HuH-7 (cell line): Measurements from ENCODE around the gene STXBP5L.
"Not testable (repeated sequence)": the region's sequence is repeated elsewhere in the genome, so short reads cannot be mapped to it uniquely, and the experiment has no call there.

Source experiments
- DNase-seq: peaks from one replicate; pipeline ENCODE4 v3.0.0; 2011; ENCODE audit warnings: low spot score

STXBP5L gene

GRCh38 chr3:121018917-121019321 lies 110.9 kb downstream of the STXBP5L start:
- no peak for DNase-seq

GRCh38 chr3:121063628-121064027 lies 155.6 kb downstream of the STXBP5L start:
- DNase-seq, result no peak

GRCh38 chr3:121064121-121064520 lies 156.1 kb downstream of the STXBP5L start:
- no peak for DNase-seq

- no peak for DNase-seq
Measured at GRCh38 chr3:121072133-121072532, 164.1 kb downstream of the STXBP5L start.

GRCh38 chr3:121073011-121073410 lies 165.0 kb downstream of the STXBP5L start:
- no peak for DNase-seq

- no peak for DNase-seq
Measured at GRCh38 chr3:121075191-121075590, 167.2 kb downstream of the STXBP5L start.

- DNase-seq, result not testable (repeated sequence)
Measured at GRCh38 chr3:121078378-121079101, 170.5 kb downstream of the STXBP5L start.

- no peak for DNase-seq
Measured at GRCh38 chr3:121096953-121097352, 188.9 kb downstream of the STXBP5L start.

GRCh38 chr3:121111086-121111485 lies 203.1 kb downstream of the STXBP5L start:
- not testable (repeated sequence) for DNase-seq

GRCh38 chr3:121111914-121112612 lies 204.1 kb downstream of the STXBP5L start:
- DNase-seq, result peak; percentile 15

GRCh38 chr3:121126033-121126706 lies 218.2 kb downstream of the STXBP5L start:
- no peak for DNase-seq

- DNase-seq, result no peak
Measured at GRCh38 chr3:121126707-121127035, 218.7 kb downstream of the STXBP5L start.

GRCh38 chr3:121152573-121152972 lies 244.6 kb downstream of the STXBP5L start:
- DNase-seq, result peak; percentile 4

- no peak for DNase-seq
Measured at GRCh38 chr3:121153851-121154250, 245.8 kb downstream of the STXBP5L start.

GRCh38 chr3:121155028-121155427 lies 247.0 kb downstream of the STXBP5L start:
- no peak for DNase-seq

- DNase-seq, result no peak
Measured at GRCh38 chr3:121165397-121165837, 257.4 kb downstream of the STXBP5L start.

- no peak for DNase-seq
Measured at GRCh38 chr3:121167374-121168139, 259.6 kb downstream of the STXBP5L start.

GRCh38 chr3:121175083-121175482 lies 267.1 kb downstream of the STXBP5L start:
- no peak for DNase-seq

GRCh38 chr3:121190626-121191025 lies 282.6 kb downstream of the STXBP5L start:
- not testable (repeated sequence) for DNase-seq

- DNase-seq, result no peak
Measured at GRCh38 chr3:121202573-121202972, 294.6 kb downstream of the STXBP5L start.

- DNase-seq, result no peak
Measured at GRCh38 chr3:121223116-121223515, 315.1 kb downstream of the STXBP5L start.

GRCh38 chr3:121228971-121229370 lies 321.0 kb downstream of the STXBP5L start:
- no peak for DNase-seq
